MM.1S (cell line): Measurements from ENCODE around the gene MICALL2.
A peak's percentile ranks its signal among the peaks of the same experiment; 100 is the strongest.

ENCODE experiments used
- DNase-seq: peaks from one replicate; pipeline ENCODE4 v3.0.0-alpha.2; 2015
- H2AFZ ChIP-seq: fragments of 300-600 bp; sonication (generic); 2 replicates; pipeline ENCODE4 v1.6.0; 2016; ENCODE audit warnings: antibody characterized with exemption, low read length
- H3F3A ChIP-seq: fragments of 300-600 bp; sonication (generic); 2 replicates; pipeline ENCODE4 v1.6.1; 2016; ENCODE audit warnings: mild to moderate bottlenecking, antibody characterized with exemption, low read length, moderate library complexity, mixed read lengths; ENCODE audit not compliant: insufficient read depth
- H3K27ac ChIP-seq: fragments of 300-600 bp; sonication (generic); 2 replicates; pipeline ENCODE4 v1.5.1; 2016; ENCODE audit warnings: mild to moderate bottlenecking, low read length
- H3K27me3 ChIP-seq: fragments of 300-600 bp; sonication (generic); replicated peaks from 2 replicates; pipeline ENCODE4 v1.6.0; 2016; ENCODE audit warnings: low read length; ENCODE audit not compliant: insufficient read depth
- H3K36me3 ChIP-seq: fragments of 300-600 bp; sonication (generic); replicated peaks from 2 replicates; pipeline ENCODE4 v1.6.1; 2016; ENCODE audit warnings: mild to moderate bottlenecking, low read length, mixed read lengths; ENCODE audit not compliant: insufficient read depth
- H3K4me1 ChIP-seq: fragments of 300-600 bp; sonication (generic); 2 replicates; pipeline ENCODE4 v1.6.1; 2016; ENCODE audit warnings: low read length, mixed read lengths
- H3K4me2 ChIP-seq: fragments of 300-600 bp; sonication (generic); 2 replicates; pipeline ENCODE4 v1.6.0; 2016; ENCODE audit warnings: low read depth, low read length
- H3K4me3 ChIP-seq: fragments of 300-600 bp; sonication (generic); 2 replicates; pipeline ENCODE4 v1.5.1; 2016; ENCODE audit warnings: low read length, mixed read lengths
- H3K79me2 ChIP-seq: fragments of 300-600 bp; sonication (generic); 2 replicates; pipeline ENCODE4 v1.6.1; 2016; ENCODE audit warnings: mixed run types, low read length, mixed read lengths
- H3K9ac ChIP-seq: fragments of 300-600 bp; sonication (generic); 2 replicates; pipeline ENCODE4 v1.6.1; 2016; ENCODE audit warnings: low read length, mixed read lengths
- H3K9me2 ChIP-seq: fragments of 300-600 bp; sonication (generic); replicated peaks from 2 replicates; pipeline ENCODE4 v1.6.1; 2016; ENCODE audit warnings: mild to moderate bottlenecking, low read length, mixed read lengths; ENCODE audit not compliant: insufficient read depth
- H3K9me3 ChIP-seq: fragments of 300-600 bp; sonication (generic); replicated peaks from 2 replicates; pipeline ENCODE4 v1.6.1; 2016; ENCODE audit warnings: mild to moderate bottlenecking, low read length, mixed read lengths; ENCODE audit not compliant: insufficient read depth
- H4K20me1 ChIP-seq: fragments of 300-600 bp; sonication (generic); 2 replicates; pipeline ENCODE4 v1.6.1; 2016; ENCODE audit warnings: mild to moderate bottlenecking, low read length, moderate library complexity, mixed read lengths; ENCODE audit not compliant: insufficient read depth
- EZH2 ChIP-seq: fragments of 300-600 bp; sonication (generic); optimal IDR thresholded peaks from 2 replicates; pipeline ENCODE3; 2017; ENCODE audit warnings: low read depth, mild to moderate bottlenecking, antibody characterized with exemption, low read length, mixed read lengths
- EZH2phosphoT487 ChIP-seq: fragments of 300-600 bp; sonication (generic); IDR thresholded peaks from 2 replicates; pipeline ENCODE4 v1.6.1; 2018; ENCODE audit warnings: antibody characterized with exemption, low read length
- TF ChIP-seq, protein P1 (sequence below): fragments of 300-600 bp; sonication (generic); IDR thresholded peaks from 2 replicates; pipeline ENCODE4 v1.5.1; 2016; ENCODE audit warnings: antibody characterized with exemption, low read length, mixed read lengths

Gene MICALL2

DNA sequence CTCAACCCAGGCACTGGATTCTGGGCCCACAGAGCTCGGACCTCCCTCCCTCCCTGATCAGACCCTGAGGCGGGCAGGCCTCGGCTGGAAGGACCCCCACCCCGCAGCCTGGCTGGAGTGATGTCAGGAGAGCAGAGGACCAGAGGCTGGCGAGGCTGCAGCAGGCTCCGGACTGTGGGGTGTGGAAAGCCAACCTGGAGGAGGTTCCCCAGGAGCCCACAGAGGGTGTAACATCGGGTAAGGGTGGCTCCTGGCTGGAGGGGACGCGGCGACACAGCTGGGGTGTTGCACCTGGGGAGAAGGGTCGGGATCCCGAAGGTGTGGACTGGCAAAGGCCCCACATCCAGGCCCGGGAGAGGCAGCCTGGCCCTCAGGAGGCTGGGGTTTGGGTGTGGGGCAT is 8.9 kb upstream of the MICALL2 start:
- H3K27ac ChIP-seq, result no peak overlapping the region
- H3K9me3 ChIP-seq, result no peaks in the 10 kb centered on the region
- H3K4me1 ChIP-seq, result peaks cover 10% of the 10 kb centered on the region
- H3K4me3 ChIP-seq, result no peak overlapping the region
- no peaks in the 10 kb centered on the region for H4K20me1 ChIP-seq
- H3K27me3 ChIP-seq, result no peaks in the 10 kb centered on the region
- no peaks in the 10 kb centered on the region for H3F3A ChIP-seq
- no peak overlapping the region for H2AFZ ChIP-seq
- H3K36me3 ChIP-seq, result no peaks in the 10 kb centered on the region
- no peaks in the 10 kb centered on the region for H3K9me2 ChIP-seq
- no peak overlapping the region for H3K9ac ChIP-seq
- H3K4me2 ChIP-seq, result no peak overlapping the region
- H3K79me2 ChIP-seq, result no peaks in the 10 kb centered on the region
- DNase-seq, result no peak
- no peak for TF ChIP-seq EZH2
- no peak for TF ChIP-seq EZH2phosphoT487
- TF ChIP-seq, protein P1, sequence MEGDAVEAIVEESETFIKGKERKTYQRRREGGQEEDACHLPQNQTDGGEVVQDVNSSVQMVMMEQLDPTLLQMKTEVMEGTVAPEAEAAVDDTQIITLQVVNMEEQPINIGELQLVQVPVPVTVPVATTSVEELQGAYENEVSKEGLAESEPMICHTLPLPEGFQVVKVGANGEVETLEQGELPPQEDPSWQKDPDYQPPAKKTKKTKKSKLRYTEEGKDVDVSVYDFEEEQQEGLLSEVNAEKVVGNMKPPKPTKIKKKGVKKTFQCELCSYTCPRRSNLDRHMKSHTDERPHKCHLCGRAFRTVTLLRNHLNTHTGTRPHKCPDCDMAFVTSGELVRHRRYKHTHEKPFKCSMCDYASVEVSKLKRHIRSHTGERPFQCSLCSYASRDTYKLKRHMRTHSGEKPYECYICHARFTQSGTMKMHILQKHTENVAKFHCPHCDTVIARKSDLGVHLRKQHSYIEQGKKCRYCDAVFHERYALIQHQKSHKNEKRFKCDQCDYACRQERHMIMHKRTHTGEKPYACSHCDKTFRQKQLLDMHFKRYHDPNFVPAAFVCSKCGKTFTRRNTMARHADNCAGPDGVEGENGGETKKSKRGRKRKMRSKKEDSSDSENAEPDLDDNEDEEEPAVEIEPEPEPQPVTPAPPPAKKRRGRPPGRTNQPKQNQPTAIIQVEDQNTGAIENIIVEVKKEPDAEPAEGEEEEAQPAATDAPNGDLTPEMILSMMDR, result no peak

DNA sequence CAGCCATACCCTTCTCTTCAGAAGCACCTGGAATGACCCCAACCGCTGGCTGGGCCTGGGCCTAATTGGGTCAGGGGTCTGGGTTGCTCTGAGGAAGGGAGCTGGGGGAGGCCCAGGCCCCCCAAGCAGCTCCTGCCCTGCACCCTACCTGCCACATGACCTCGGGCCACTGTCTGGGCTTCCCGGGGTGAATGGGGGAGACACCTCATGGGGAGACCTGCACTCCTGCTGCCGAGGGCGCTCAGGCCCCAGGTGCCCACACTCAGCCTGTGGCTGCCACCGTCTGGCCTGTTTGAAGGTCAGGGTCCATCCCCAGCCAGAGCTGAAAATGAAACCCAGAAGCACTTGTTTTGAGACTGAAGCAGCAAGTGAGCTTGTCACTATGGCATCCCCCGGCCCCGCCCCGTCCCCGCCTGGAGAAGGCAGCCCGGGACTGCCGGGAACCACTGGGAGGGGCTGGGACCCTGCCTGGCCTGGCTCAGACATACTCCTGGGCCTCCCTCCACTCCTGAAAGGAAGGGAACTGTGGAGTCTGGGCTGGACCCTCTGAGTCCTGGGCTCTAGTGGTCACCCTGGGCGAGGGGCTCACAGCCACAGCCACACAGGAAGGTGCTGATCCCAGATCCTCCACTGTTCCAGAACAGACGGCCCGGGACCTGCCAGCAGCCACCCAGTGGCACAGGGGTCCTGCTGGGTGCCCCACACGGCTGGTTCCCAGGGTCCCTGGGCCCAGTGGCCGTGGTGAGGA is 7.4 kb upstream of the MICALL2 start:
- peak overlapping the region; percentile 58 for H3K27ac ChIP-seq
- DNase-seq, result peak; percentile 80
- H3K27me3 ChIP-seq, result no peaks in the 10 kb centered on the region
- peaks cover 10% of the 10 kb centered on the region for H3K4me1 ChIP-seq
- 0 out of 2 replicates have a peak, but pooled peaks cover 2% of the 10 kb centered on the region for H3F3A ChIP-seq
- H3K9me3 ChIP-seq, result no peaks in the 10 kb centered on the region
- H3K9me2 ChIP-seq, result no peaks in the 10 kb centered on the region
- no peak for TF ChIP-seq EZH2
- no peak for TF ChIP-seq EZH2phosphoT487
- TF ChIP-seq, protein P1, result peak; percentile 35
- H3K36me3 ChIP-seq, result no peaks in the 10 kb centered on the region
- H2AFZ ChIP-seq, result no peak overlapping the region
- no peaks in the 10 kb centered on the region for H4K20me1 ChIP-seq
- no peaks in the 10 kb centered on the region for H3K79me2 ChIP-seq
- H3K4me2 ChIP-seq, result peak overlapping the region; percentile 74
- H3K4me3 ChIP-seq, result peak overlapping the region; percentile 6; the same call in 1 of the 2 replicates
- H3K9ac ChIP-seq, result peak overlapping the region; percentile 43

DNA sequence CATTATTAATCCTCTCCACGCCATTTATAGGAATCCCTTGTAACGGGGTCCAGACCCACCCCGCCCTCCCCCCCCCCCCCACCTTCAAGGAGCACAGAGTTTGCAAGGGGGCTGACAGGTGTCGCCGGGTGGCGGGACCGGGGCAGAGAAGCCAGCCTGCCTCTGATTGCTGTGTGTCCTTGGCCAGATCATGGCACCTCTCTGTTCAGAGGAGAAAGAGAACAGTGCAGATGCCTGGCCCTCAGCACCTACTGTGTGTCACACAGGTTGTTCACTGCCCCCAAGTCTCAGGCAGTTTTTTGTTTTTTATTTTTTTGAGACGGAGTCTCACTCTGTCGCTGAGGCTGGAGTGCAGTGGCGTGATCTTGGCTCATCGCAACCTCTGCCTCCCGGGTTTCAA is 5.4 kb upstream of the MICALL2 start:
- Histone ChIP-seq H3K4me3 (no peak overlapping the region), H3F3A (0 out of 2 replicates have a peak, but pooled peaks cover 2% of the 10 kb centered on the region), H3K36me3 (no peaks in the 10 kb centered on the region), H3K4me2 (no peak overlapping the region), H3K9ac (no peak overlapping the region), H3K79me2 (no peaks in the 10 kb centered on the region), H3K27ac (no peak overlapping the region), H4K20me1 (no peaks in the 10 kb centered on the region), H3K9me3 (no peaks in the 10 kb centered on the region), H3K27me3 (no peaks in the 10 kb centered on the region), H3K4me1 (peaks cover 14% of the 10 kb centered on the region), H2AFZ (no peak overlapping the region), H3K9me2 (no peaks in the 10 kb centered on the region)
- no peak for DNase-seq
- TF ChIP-seq EZH2 (no peak), EZH2phosphoT487 (no peak)
- TF ChIP-seq, protein P1, result no peak
